Transverse colon (tissue), 4 donors: ENCODE measurements around the gene TTC23L.

ENCODE experiments used
- POLR2A ChIP-seq: fragments of 450-650 bp; IDR thresholded peaks from one replicate; pipeline ENCODE4 v1.6.1; 2016; ENCODE audit warnings: antibody characterized with exemption, mild to moderate bottlenecking, moderate library complexity
- POLR2AphosphoS5 ChIP-seq, 3 donors: sonication (generic); formaldehyde crosslinking; IDR thresholded peaks; one replicate each; pipeline ENCODE4 v1.6.1; 2016; ENCODE audit warnings: antibody characterized with exemption in 3 of 3
- TF ChIP-seq, protein P1 (sequence below), 5 experiments: fragments of 200-600 bp in 3 of 5; fragments of 450-650 bp in 2 of 5; sonication (generic) in 3 of 5; IDR thresholded peaks; 1 replicate in 2 of 5; 2 replicates in 3 of 5; pipeline ENCODE4 v1.5.1; 2016 to 2017; ENCODE audit warnings: antibody characterized with exemption in 5 of 5, inconsistent platforms in 3 of 5, mild to moderate bottlenecking in 2 of 5, moderate library complexity in 1 of 5

DNA sequence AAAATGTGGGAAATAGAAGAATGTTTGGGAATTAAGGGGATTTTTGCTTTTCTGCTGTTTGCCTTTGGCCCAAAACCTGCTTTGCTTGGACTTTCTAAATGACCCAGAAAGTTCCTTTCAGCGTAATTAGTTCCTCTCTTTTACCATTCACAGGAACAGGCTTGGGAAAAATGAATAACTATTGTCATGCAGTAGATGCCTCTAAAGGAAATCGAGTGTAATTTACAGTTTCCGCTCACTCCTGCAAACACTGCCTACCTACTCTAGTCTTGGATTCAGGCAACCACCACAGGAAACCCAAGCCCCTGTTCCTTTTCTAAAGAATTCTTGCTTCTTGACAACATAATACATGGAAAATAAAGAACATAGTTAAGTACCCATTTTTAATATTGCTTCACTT lies 25.0 kb downstream of the TTC23L start:
- TF ChIP-seq POLR2A (no peak), POLR2AphosphoS5 (IDR thresholded peaks at IDR 0.05) (no peak)
- TF ChIP-seq, protein P1, sequence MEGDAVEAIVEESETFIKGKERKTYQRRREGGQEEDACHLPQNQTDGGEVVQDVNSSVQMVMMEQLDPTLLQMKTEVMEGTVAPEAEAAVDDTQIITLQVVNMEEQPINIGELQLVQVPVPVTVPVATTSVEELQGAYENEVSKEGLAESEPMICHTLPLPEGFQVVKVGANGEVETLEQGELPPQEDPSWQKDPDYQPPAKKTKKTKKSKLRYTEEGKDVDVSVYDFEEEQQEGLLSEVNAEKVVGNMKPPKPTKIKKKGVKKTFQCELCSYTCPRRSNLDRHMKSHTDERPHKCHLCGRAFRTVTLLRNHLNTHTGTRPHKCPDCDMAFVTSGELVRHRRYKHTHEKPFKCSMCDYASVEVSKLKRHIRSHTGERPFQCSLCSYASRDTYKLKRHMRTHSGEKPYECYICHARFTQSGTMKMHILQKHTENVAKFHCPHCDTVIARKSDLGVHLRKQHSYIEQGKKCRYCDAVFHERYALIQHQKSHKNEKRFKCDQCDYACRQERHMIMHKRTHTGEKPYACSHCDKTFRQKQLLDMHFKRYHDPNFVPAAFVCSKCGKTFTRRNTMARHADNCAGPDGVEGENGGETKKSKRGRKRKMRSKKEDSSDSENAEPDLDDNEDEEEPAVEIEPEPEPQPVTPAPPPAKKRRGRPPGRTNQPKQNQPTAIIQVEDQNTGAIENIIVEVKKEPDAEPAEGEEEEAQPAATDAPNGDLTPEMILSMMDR (IDR thresholded peaks at IDR 0.05), result no peak
